ENCODE measurements around the gene PIGX.

Gene PIGX

GRCh38 chr3:196711838-196712513 lies at the start of gene PIGX, which contains the start of gene CEP19:
Gene PIGX (plus strand): TSS chr3:196712377.
Gene CEP19 (minus strand): TSS chr3:196712250. CDS start chr3:196708657, 3,593 bp downstream.
- peak; percentile 30 for DNase-seq (ENCODE audit: low read depth)
- no peak for TF ChIP-seq CTCF (IDR thresholded peaks at IDR 0.05; ENCODE audit: control insufficient read depth, extremely low read depth, insufficient read depth)
- H3K4me3 ChIP-seq (ENCODE audit: low read depth, low read length): peak within 1 kb of the TSS; percentile 76

GRCh38 chr3:196662711-196663571 lies 49.2 kb upstream of the PIGX start:
- no peak overlapping the region for H3K4me3 ChIP-seq (ENCODE audit: low read depth, low read length)
- no peak for DNase-seq (ENCODE audit: low read depth)
- no peak for TF ChIP-seq CTCF (IDR thresholded peaks at IDR 0.05; ENCODE audit: control insufficient read depth, extremely low read depth, insufficient read depth)

- TF ChIP-seq CTCF (IDR thresholded peaks at IDR 0.05; ENCODE audit: control insufficient read depth, extremely low read depth, insufficient read depth): no peak
- no peak for DNase-seq (ENCODE audit: low read depth)
- H3K4me3 ChIP-seq (ENCODE audit: low read depth, low read length): no peak overlapping the region
Observed at GRCh38 chr3:196666001-196666867, 45.9 kb upstream of the PIGX start.

GRCh38 chr3:196667056-196667825 lies 44.9 kb upstream of the PIGX start:
- no peak overlapping the region for H3K4me3 ChIP-seq (ENCODE audit: low read depth, low read length)
- TF ChIP-seq CTCF (IDR thresholded peaks at IDR 0.05; ENCODE audit: control insufficient read depth, extremely low read depth, insufficient read depth): no peak
- no peak for DNase-seq (ENCODE audit: low read depth)

GRCh38 chr3:196670339-196670738 lies 41.8 kb upstream of the PIGX start:
- H3K4me3 ChIP-seq (ENCODE audit: low read depth, low read length): no peak overlapping the region
- no peak for TF ChIP-seq CTCF (IDR thresholded peaks at IDR 0.05; ENCODE audit: control insufficient read depth, extremely low read depth, insufficient read depth)
- no peak for DNase-seq (ENCODE audit: low read depth)

- no peak overlapping the region for H3K4me3 ChIP-seq (ENCODE audit: low read depth, low read length)
- no peak for TF ChIP-seq CTCF (IDR thresholded peaks at IDR 0.05; ENCODE audit: control insufficient read depth, extremely low read depth, insufficient read depth)
- no peak for DNase-seq (ENCODE audit: low read depth)
Observed at GRCh38 chr3:196673632-196674031, 38.5 kb upstream of the PIGX start.

Data from LNCaP clone FGC (cell line).